GM23248 (cell line): ENCODE data around the gene ARHGEF38.

Source experiments
- EZH2 ChIP-seq: fragments of 200-600 bp; sonication (generic); IDR thresholded peaks from 2 replicates; pipeline ENCODE4 v1.6.1; 2018; ENCODE audit warnings: antibody characterized with exemption, mild to moderate bottlenecking; ENCODE audit not compliant: insufficient read depth, poor library complexity, severe bottlenecking
- EZH2phosphoT487 ChIP-seq: fragments of 200-600 bp; sonication (generic); IDR thresholded peaks from 2 replicates; pipeline ENCODE4 v1.6.1; 2018; ENCODE audit warnings: antibody characterized with exemption, moderate library complexity, mild to moderate bottlenecking, low read depth; ENCODE audit not compliant: insufficient read depth

GRCh38 chr4:105543346-105543745 lies 9.1 kb upstream of the ARHGEF38 start:
- TF ChIP-seq EZH2 (no peak), EZH2phosphoT487 (no peak)
